ENCODE measurements around the gene EML2. TPM values are rescaled to one million over a fixed set of nuclear protein-coding genes. Genes with fewer than 3 reads are reported as not detected.

The EML2 gene
- total RNA-seq, 1 donor from 2014 or later: 54.4 TPM

- Histone ChIP-seq H3K27me3 (peaks cover 43% of the 10 kb centered on the region), H3K4me1 (peaks cover 7% of the 10 kb centered on the region), H3K36me3 (no peaks in the 10 kb centered on the region), H3K4me3 (peak overlapping the region; percentile 38), H3K9me3 (no peaks in the 10 kb centered on the region), H3K27ac (no peak overlapping the region)
- intact Hi-C loops (cut with DNase I): no loop called here
- ATAC-seq (no peak), DNase-seq (no peak)
- no peak for TF ChIP-seq CTCF (IDR thresholded peaks at IDR 0.05)
Observed at GRCh38 chr19:45668342-45668871, 29.2 kb upstream of the EML2 start.

- H3K9me3 ChIP-seq: no peaks in the 10 kb centered on the region
- H3K36me3 ChIP-seq: no peaks in the 10 kb centered on the region
- intact Hi-C loops (cut with DNase I): no loop called here
- peak within 1 kb of the TSS; percentile 38 for H3K4me3 ChIP-seq
- H3K4me1 ChIP-seq: peaks cover 7% of the 10 kb centered on the region
- ATAC-seq (peak; percentile 33), DNase-seq (peak; percentile 84)
- no peak within 1 kb of the TSS for H3K27ac ChIP-seq
- TF ChIP-seq CTCF (IDR thresholded peaks at IDR 0.05): no peak
- peaks cover 43% of the 10 kb centered on the region for H3K27me3 ChIP-seq
Observed at GRCh38 chr19:45667620-45668341, 28.6 kb upstream of the EML2 start, which contains the start of gene GIPR. TSS of gene GIPR (plus strand) at chr19:45668221. CDS start at chr19:45669521, 1,300 bp downstream.

GRCh38 chr19:45664575-45664974 lies 25.4 kb upstream of the EML2 start:
- intact Hi-C loops (cut with DNase I): no loop called here
- DNase-seq (no peak), ATAC-seq (no peak)
- Histone ChIP-seq H3K9me3 (no peaks in the 10 kb centered on the region), H3K27me3 (peaks cover 25% of the 10 kb centered on the region), H3K36me3 (no peaks in the 10 kb centered on the region), H3K4me3 (no peak overlapping the region), H3K4me1 (peaks cover 7% of the 10 kb centered on the region), H3K27ac (no peak overlapping the region)
- no peak for TF ChIP-seq CTCF (IDR thresholded peaks at IDR 0.05)

GRCh38 chr19:45663800-45664199 lies 24.6 kb upstream of the EML2 start:
- Histone ChIP-seq H3K27me3 (peaks cover 17% of the 10 kb centered on the region), H3K27ac (no peak overlapping the region), H3K9me3 (no peaks in the 10 kb centered on the region), H3K4me3 (no peak overlapping the region), H3K36me3 (no peaks in the 10 kb centered on the region), H3K4me1 (no peaks in the 10 kb centered on the region)
- ATAC-seq: no peak
- no peak for TF ChIP-seq CTCF (IDR thresholded peaks at IDR 0.05)
- no peak for DNase-seq
- intact Hi-C loops (cut with DNase I): no loop called here

GRCh38 chr19:45660636-45661035 lies 21.4 kb upstream of the EML2 start:
- no peak overlapping the region for H3K4me3 ChIP-seq
- no peak overlapping the region for H3K27ac ChIP-seq
- no peak for DNase-seq
- H3K4me1 ChIP-seq: no peaks in the 10 kb centered on the region
- H3K36me3 ChIP-seq: no peaks in the 10 kb centered on the region
- H3K9me3 ChIP-seq: no peaks in the 10 kb centered on the region
- TF ChIP-seq CTCF (IDR thresholded peaks at IDR 0.05): no peak
- intact Hi-C loops (cut with DNase I): no loop called here
- ATAC-seq: no peak
- H3K27me3 ChIP-seq: peaks cover 5% of the 10 kb centered on the region
